IMR-90 (cell line): Measurements from ENCODE around the gene TASP1. TPM values are rescaled to one million over a fixed set of nuclear protein-coding genes. Genes with fewer than 3 reads are reported as not detected.

Experiments
- ATAC-seq: fragments of 200-7000 bp; cut with Tn5 transposase; 2 replicates; pipeline ENCODE4 v1.9.1; 2020; ENCODE audit warnings: low read depth, mild to moderate bottlenecking, moderate library complexity
- BruUV-seq: library from RNA; stranded (reverse); fragments of 400-500 nt; replicated peaks from 2 replicates; lab custom pipeline; 2021; lab: Mats Ljungman, UMichigan
- CTCF ChIA-PET: fragments of 300-600 bp; formaldehyde crosslinking; extraction: SDS; loops from one replicate; lab custom pipeline; 2021; ENCODE audit warnings: antibody characterized with exemption; lab: Yijun Ruan, JAX
- POLR2A ChIA-PET: fragments of 300-600 bp; sonication (Branson Sonifier 250); formaldehyde crosslinking; loops from one replicate; lab custom pipeline; 2022; ENCODE audit warnings: antibody characterized with exemption; ENCODE audit not compliant: unreplicated experiment; lab: Charles Lee
- DNase-seq: peaks from one replicate; pipeline ENCODE4 v3.0.0; 2013
- H2AFZ ChIP-seq: replicated peaks from 2 replicates; pipeline ENCODE3; 2013; ENCODE audit warnings: low read length, mild to moderate bottlenecking; ENCODE audit not compliant: poor library complexity
- H2AK5ac ChIP-seq: 2 replicates; pipeline ENCODE4 v1.6.1; 2013; ENCODE audit warnings: low read depth, low read length, inconsistent platforms
- H2AK9ac ChIP-seq: replicated peaks from 2 replicates; pipeline ENCODE3; 2013; ENCODE audit warnings: mild to moderate bottlenecking, low read depth, low read length, moderate library complexity; ENCODE audit not compliant: poor library complexity
- H2BK120ac ChIP-seq: 2 replicates; pipeline ENCODE4 v1.6.1; 2013; ENCODE audit warnings: low read depth, low read length, inconsistent platforms
- H2BK15ac ChIP-seq: 3 replicates; pipeline ENCODE4 v1.6.1; 2013; ENCODE audit warnings: low read depth, low read length, inconsistent platforms
- H2BK20ac ChIP-seq: 2 replicates; pipeline ENCODE4 v1.6.1; 2013; ENCODE audit warnings: low read depth, mild to moderate bottlenecking, inconsistent platforms, low read length, moderate library complexity
- H2BK5ac ChIP-seq: 2 replicates; pipeline ENCODE4 v1.6.1; 2013; ENCODE audit warnings: mild to moderate bottlenecking, low read depth, low read length, inconsistent platforms; ENCODE audit not compliant: poor library complexity, severe bottlenecking
- H3K14ac ChIP-seq: replicated peaks from 2 replicates; pipeline ENCODE4 v1.6.1; 2013; ENCODE audit warnings: low read depth, low read length, inconsistent platforms
- H3K18ac ChIP-seq: 2 replicates; pipeline ENCODE4 v1.6.1; 2013; ENCODE audit warnings: low read depth, low read length, control low read depth
- H3K23ac ChIP-seq: 2 replicates; pipeline ENCODE4 v1.6.1; 2013; ENCODE audit warnings: low read depth, low read length, inconsistent platforms
- H3K27ac ChIP-seq: 2 replicates; pipeline ENCODE4 v1.5.1; 2013; ENCODE audit warnings: mild to moderate bottlenecking, control low read depth, low read length; ENCODE audit not compliant: insufficient read depth
- H3K27me3 ChIP-seq: 2 replicates; pipeline ENCODE4 v1.6.1; 2013; ENCODE audit warnings: low read length; ENCODE audit not compliant: control insufficient read depth, insufficient read depth
- H3K36me3 ChIP-seq: 2 replicates; pipeline ENCODE4 v1.6.1; 2013; ENCODE audit warnings: low read length, mixed read lengths; ENCODE audit not compliant: control insufficient read depth, insufficient read depth
- H3K4ac ChIP-seq: 2 replicates; pipeline ENCODE4 v1.6.1; 2013; ENCODE audit warnings: low read depth, low read length, inconsistent platforms
- H3K4me1 ChIP-seq: 2 replicates; pipeline ENCODE4 v1.6.1; 2013; ENCODE audit warnings: low read length, mixed read lengths; ENCODE audit not compliant: control insufficient read depth, insufficient read depth
- H3K4me2 ChIP-seq: 2 replicates; pipeline ENCODE4 v1.6.1; 2013; ENCODE audit warnings: low read depth, mild to moderate bottlenecking, control low read depth, low read length, moderate library complexity
- H3K4me3 ChIP-seq: 2 replicates; pipeline ENCODE4 v1.5.1; 2013; ENCODE audit warnings: low read depth, mild to moderate bottlenecking, control low read depth, low read length, moderate library complexity; ENCODE audit not compliant: insufficient read depth
- H3K56ac ChIP-seq: 2 replicates; pipeline ENCODE4 v1.6.1; 2013; ENCODE audit warnings: low read length, inconsistent platforms; ENCODE audit not compliant: insufficient read depth; ENCODE audit errors: extremely low read depth
- H3K79me1 ChIP-seq, 2 experiments: 2 replicates each; pipeline ENCODE4 v1.6.1; 2013; ENCODE audit warnings: low read length in 2 of 2, inconsistent platforms in 1 of 2, low read depth in 1 of 2
- H3K9ac ChIP-seq: 2 replicates; pipeline ENCODE4 v1.6.1; 2013; ENCODE audit warnings: low read depth, low read length, control low read depth
- H3K9me1 ChIP-seq: 2 replicates; pipeline ENCODE4 v1.6.1; 2013; ENCODE audit warnings: low read length, inconsistent platforms; ENCODE audit not compliant: insufficient read depth
- H3K9me3 ChIP-seq: 2 replicates; pipeline ENCODE4 v1.6.1; 2013; ENCODE audit warnings: low read length; ENCODE audit not compliant: control insufficient read depth, insufficient read depth
- H4K20me1 ChIP-seq: 2 replicates; pipeline ENCODE4 v1.6.1; 2013; ENCODE audit warnings: low read length, inconsistent platforms; ENCODE audit not compliant: insufficient read depth
- H4K5ac ChIP-seq: 2 replicates; pipeline ENCODE4 v1.6.1; 2013; ENCODE audit warnings: mild to moderate bottlenecking, low read depth, low read length, control low read depth
- H4K8ac ChIP-seq, 2 experiments: 2 replicates each; pipeline ENCODE4 v1.6.1; 2013; ENCODE audit warnings: low read depth in 2 of 2, low read length in 2 of 2, control low read depth in 1 of 2, inconsistent platforms in 1 of 2
- H4K91ac ChIP-seq: 2 replicates; pipeline ENCODE4 v1.6.1; 2013; ENCODE audit warnings: low read depth, low read length, inconsistent platforms; ENCODE audit not compliant: insufficient read depth
- CEBPB ChIP-seq: IDR thresholded peaks from 2 replicates; pipeline ENCODE4 v1.6.1; 2012; ENCODE audit warnings: low read depth, low read length, improper control_type of control experiment
- FOS ChIP-seq: fragments of 150-350 bp; IDR thresholded peaks from 2 replicates; pipeline ENCODE4 v1.6.1; 2016; ENCODE audit warnings: low read depth, low read length
- MAZ ChIP-seq: IDR thresholded peaks from 2 replicates; pipeline ENCODE4 v1.6.1; 2012; ENCODE audit warnings: low read depth, mild to moderate bottlenecking, low read length, improper control_type of control experiment, moderate library complexity, borderline replicate concordance
- MXI1 ChIP-seq: IDR thresholded peaks from 2 replicates; pipeline ENCODE4 v1.6.1; 2012; ENCODE audit warnings: low read depth, mild to moderate bottlenecking, low read length, moderate library complexity, borderline replicate concordance
- RAD21 ChIP-seq: IDR thresholded peaks from 2 replicates; pipeline ENCODE4 v1.6.1; 2012; ENCODE audit warnings: low read length, improper control_type of control experiment
- RCOR1 ChIP-seq: IDR thresholded peaks from 2 replicates; pipeline ENCODE4 v1.6.1; 2012; ENCODE audit warnings: mild to moderate bottlenecking, low read length, improper control_type of control experiment; ENCODE audit not compliant: insufficient replicate concordance
- USF2 ChIP-seq: fragments of 150-350 bp; IDR thresholded peaks from 2 replicates; pipeline ENCODE4 v1.6.1; 2017; ENCODE audit warnings: mild to moderate bottlenecking, antibody characterized with exemption, low read length, low read depth
- WGBS, 2 experiments: methylation state at CpG; one replicate each; pipeline versions ENCODE4 v1.1.5 to v1.1.7; 2013; ENCODE audit warnings: missing lambda C conversion rate in 2 of 2; ENCODE audit not compliant: insufficient read length in 1 of 2; ENCODE audit errors: extremely low coverage in 2 of 2; 5-methylcytosine and 5-hydroxymethylcytosine counted together
- dilution Hi-C: fragments of 300-500 bp; cut with HindIII; formaldehyde crosslinking; loops from one replicate; pipeline ENCODE4 v1.14.3; 2018; ENCODE audit warnings: low sequenced_read_pairs; ENCODE audit not compliant: unreplicated experiment
- in situ Hi-C: fragments of 300-500 bp; cut with MboI; formaldehyde crosslinking; loops from 3 replicates; pipeline ENCODE4 v1.14.3; 2019; ENCODE audit warnings: low sequenced_read_pairs, inconsistent platforms, mixed read lengths
- intact Hi-C: fragments of 100-400 bp; cut with micrococcal nuclease; formaldehyde crosslinking; loops from 2 replicates; pipeline ENCODE4 v1.10.0; 2022
- polyA plus RNA-seq, 3 experiments: library from polyadenylated mRNA; depleted of rRNA; stranded (reverse); fragments of >200 nt; gene quantifications; 2 replicates each; pipeline ENCODE4 v1.2.3, GENCODE V29; 2012; ENCODE audit warnings: low replicate concordance in 1 of 3
- total RNA-seq: library from RNA; depleted of rRNA; stranded (reverse); fragments of >200 nt; gene quantifications from 2 replicates; pipeline ENCODE4 v1.2.3, GENCODE V29; 2012
- TF ChIP-seq, protein P1 (sequence below): conservative IDR thresholded peaks from 2 replicates; pipeline ENCODE4 v1.5.1; 2012; ENCODE audit warnings: mild to moderate bottlenecking, low read depth, low read length, improper control_type of control experiment
- TF ChIP-seq, protein P2 (sequence below): fragments of 150-350 bp; IDR thresholded peaks from 2 replicates; pipeline ENCODE4 v1.6.1; 2016; ENCODE audit warnings: low read depth, mild to moderate bottlenecking, low read length, moderate library complexity, borderline replicate concordance

TASP1 gene
- total and polyA plus RNA-seq, 2 of the 4 experiments (the other 2 are of a cell fraction) = 3.9 to 7.9 TPM

- ChIA-PET CTCF (no interaction called here), POLR2A (no interaction called here)
- dilution Hi-C loops = no loop called here
- Histone ChIP-seq H3K4me3 (no peak overlapping the region), H4K20me1 (no peaks in the 10 kb centered on the region), H3K27ac (no peak overlapping the region), H2BK20ac (no peak overlapping the region), H3K56ac (no peak overlapping the region), H3K27me3 (peaks cover 3% of the 10 kb centered on the region; the same call in 1 of the 2 replicates), H4K91ac (no peak overlapping the region), H2BK15ac (no peak overlapping the region), H2AK9ac (no peak overlapping the region), H3K4me2 (no peak overlapping the region), H3K9me1 (no peaks in the 10 kb centered on the region), H3K23ac (no peak overlapping the region), H3K79me1 (no peaks in the 10 kb centered on the region), H3K14ac (no peak overlapping the region), H2AFZ (no peak overlapping the region), H4K8ac (no peak overlapping the region), H3K4me1 (no peaks in the 10 kb centered on the region), H3K36me3 (no peaks in the 10 kb centered on the region), H3K4ac (no peak overlapping the region), H3K9ac (no peak overlapping the region), H2BK120ac (no peak overlapping the region), H3K18ac (no peak overlapping the region), H2BK5ac (no peak overlapping the region), H2AK5ac (no peak overlapping the region), H4K5ac (no peak overlapping the region), H3K9me3 (no peaks in the 10 kb centered on the region)
- TF ChIP-seq RCOR1 (no peak), FOS (no peak), CEBPB (no peak), USF2 (no peak), RAD21 (no peak), MXI1 (no peak), MAZ (no peak)
- TF ChIP-seq, protein P1, sequence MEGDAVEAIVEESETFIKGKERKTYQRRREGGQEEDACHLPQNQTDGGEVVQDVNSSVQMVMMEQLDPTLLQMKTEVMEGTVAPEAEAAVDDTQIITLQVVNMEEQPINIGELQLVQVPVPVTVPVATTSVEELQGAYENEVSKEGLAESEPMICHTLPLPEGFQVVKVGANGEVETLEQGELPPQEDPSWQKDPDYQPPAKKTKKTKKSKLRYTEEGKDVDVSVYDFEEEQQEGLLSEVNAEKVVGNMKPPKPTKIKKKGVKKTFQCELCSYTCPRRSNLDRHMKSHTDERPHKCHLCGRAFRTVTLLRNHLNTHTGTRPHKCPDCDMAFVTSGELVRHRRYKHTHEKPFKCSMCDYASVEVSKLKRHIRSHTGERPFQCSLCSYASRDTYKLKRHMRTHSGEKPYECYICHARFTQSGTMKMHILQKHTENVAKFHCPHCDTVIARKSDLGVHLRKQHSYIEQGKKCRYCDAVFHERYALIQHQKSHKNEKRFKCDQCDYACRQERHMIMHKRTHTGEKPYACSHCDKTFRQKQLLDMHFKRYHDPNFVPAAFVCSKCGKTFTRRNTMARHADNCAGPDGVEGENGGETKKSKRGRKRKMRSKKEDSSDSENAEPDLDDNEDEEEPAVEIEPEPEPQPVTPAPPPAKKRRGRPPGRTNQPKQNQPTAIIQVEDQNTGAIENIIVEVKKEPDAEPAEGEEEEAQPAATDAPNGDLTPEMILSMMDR = no peak
- TF ChIP-seq, protein P2, sequence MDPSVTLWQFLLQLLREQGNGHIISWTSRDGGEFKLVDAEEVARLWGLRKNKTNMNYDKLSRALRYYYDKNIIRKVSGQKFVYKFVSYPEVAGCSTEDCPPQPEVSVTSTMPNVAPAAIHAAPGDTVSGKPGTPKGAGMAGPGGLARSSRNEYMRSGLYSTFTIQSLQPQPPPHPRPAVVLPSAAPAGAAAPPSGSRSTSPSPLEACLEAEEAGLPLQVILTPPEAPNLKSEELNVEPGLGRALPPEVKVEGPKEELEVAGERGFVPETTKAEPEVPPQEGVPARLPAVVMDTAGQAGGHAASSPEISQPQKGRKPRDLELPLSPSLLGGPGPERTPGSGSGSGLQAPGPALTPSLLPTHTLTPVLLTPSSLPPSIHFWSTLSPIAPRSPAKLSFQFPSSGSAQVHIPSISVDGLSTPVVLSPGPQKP = no peak
- WGBS, 2 experiments = no CpG with 5 or more reads among the region's 7 CpGs
- no TSS peak for BruUV-seq
- in situ Hi-C loops = no loop called here
- ATAC-seq (no peak), DNase-seq (no peak)
- intact Hi-C loops = no loop called here
Observed at GRCh38 chr20:13665709-13666395, 27.1 kb upstream of the TASP1 start.
